Lung microvascular endothelial cell (primary cell): ENCODE results near the gene ARID5B. TPM values are rescaled to one million over a fixed set of nuclear protein-coding genes. Genes with fewer than 3 reads are reported as not detected.

Experiments used
- DNase-seq, 2 donors: peaks; one replicate each; pipeline versions ENCODE4 v3.0.0 to v3.0.0-alpha.2; 2010; ENCODE audit warnings: low read depth in 2 of 2
- total RNA-seq: library from RNA; depleted of rRNA; stranded (reverse); fragments of >200 nt; gene quantifications from 2 replicates; pipeline ENCODE4 v1.2.1, GENCODE V29; 2014

Gene ARID5B
- total RNA-seq, 1 donor from 2014 or later, result 16.1 TPM

GRCh38 chr10:61987951-61988379 is 86.5 kb downstream of the ARID5B start:
- peak in 1 of 2 donors; percentile 10 for DNase-seq

GRCh38 chr10:61989995-61990760 is 88.7 kb downstream of the ARID5B start:
- no peak for DNase-seq

- DNase-seq, result no peak
Observed at GRCh38 chr10:61990761-61991135, 89.2 kb downstream of the ARID5B start.

GRCh38 chr10:61991166-61991565 is 89.7 kb downstream of the ARID5B start:
- DNase-seq, result no peak

GRCh38 chr10:61992059-61992460 is 90.6 kb downstream of the ARID5B start:
- DNase-seq, result peak; percentile 19 to 33

GRCh38 chr10:61992671-61993668 is 91.5 kb downstream of the ARID5B start:
- peak; percentile 81 to 92 for DNase-seq

- DNase-seq, result peak; percentile 73 to 93
Observed at GRCh38 chr10:61993711-61994401, 92.4 kb downstream of the ARID5B start.

- DNase-seq, result no peak
Observed at GRCh38 chr10:61994405-61995219, 93.1 kb downstream of the ARID5B start.

- no peak for DNase-seq
Observed at GRCh38 chr10:61995220-61995503, 93.7 kb downstream of the ARID5B start.

GRCh38 chr10:61998937-61999336 is 97.4 kb downstream of the ARID5B start:
- DNase-seq, result no peak

- no peak for DNase-seq
Observed at GRCh38 chr10:62000037-62000603, 98.6 kb downstream of the ARID5B start.

- no peak for DNase-seq
Observed at GRCh38 chr10:62000726-62001125, 99.2 kb downstream of the ARID5B start.

GRCh38 chr10:62001898-62002297 is 100.4 kb downstream of the ARID5B start:
- DNase-seq, result no peak

GRCh38 chr10:62002753-62003152 is 101.3 kb downstream of the ARID5B start:
- DNase-seq, result no peak

GRCh38 chr10:62004042-62004441 is 102.5 kb downstream of the ARID5B start:
- DNase-seq, result no peak

- DNase-seq, result no peak
Observed at GRCh38 chr10:62005281-62005680, 103.8 kb downstream of the ARID5B start.

- DNase-seq, result peak in 1 of 2 donors; percentile 55
Observed at GRCh38 chr10:62005687-62006086, 104.2 kb downstream of the ARID5B start.

- no peak for DNase-seq
Observed at GRCh38 chr10:62007145-62007544, 105.6 kb downstream of the ARID5B start.

GRCh38 chr10:62008196-62008595 is 106.7 kb downstream of the ARID5B start:
- no peak for DNase-seq

- DNase-seq, result no peak
Observed at GRCh38 chr10:62008946-62009345, 107.4 kb downstream of the ARID5B start.

GRCh38 chr10:62010366-62010765 is 108.9 kb downstream of the ARID5B start:
- no peak for DNase-seq
